ENCODE measurements around the gene GRAMD1B.

GRAMD1B gene

DNA sequence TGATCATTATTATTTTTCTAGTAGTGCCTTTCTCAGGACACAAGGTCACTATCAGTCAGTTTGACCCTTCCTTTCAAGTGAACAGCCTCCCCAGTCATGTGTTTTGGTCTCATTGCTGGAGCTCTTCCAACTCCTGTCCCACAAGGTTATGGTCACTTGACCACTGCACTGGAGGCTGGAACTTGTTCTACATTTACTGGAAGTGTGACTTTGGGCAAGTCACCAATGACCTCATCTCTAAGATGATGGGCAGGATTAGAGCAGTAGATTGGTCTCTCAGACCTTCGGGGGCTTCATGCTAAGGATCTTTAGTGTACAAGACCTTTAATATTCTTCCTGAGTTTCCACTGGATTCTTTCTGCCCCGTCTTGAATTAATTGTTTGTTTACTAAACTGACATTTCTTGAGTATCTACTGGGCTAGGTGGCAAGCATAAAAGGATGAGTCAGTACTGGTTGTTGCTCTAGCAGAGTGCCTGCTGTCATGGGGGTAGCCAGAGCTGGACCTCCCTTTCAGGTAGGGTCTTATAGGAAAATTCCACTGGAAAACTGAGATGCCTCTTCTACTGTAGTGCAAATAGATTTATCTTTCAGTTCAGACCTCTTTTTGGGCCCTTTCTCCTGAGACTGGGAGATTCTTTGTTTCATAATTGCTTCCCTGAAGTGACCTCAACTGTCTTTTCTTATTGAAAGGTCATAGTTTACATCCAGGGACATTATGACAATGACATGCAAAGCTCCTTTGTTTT lies 106.8 kb downstream of the GRAMD1B start:
- Mint-ChIP-seq H3K4me3 (no peak overlapping the region), H3K27me3 (ENCODE audit: low read depth, poor library complexity) (peaks cover 8% of the 10 kb centered on the region), H3K36me3 (ENCODE audit: low read depth) (no peaks in the 10 kb centered on the region), H3K4me1 (no peaks in the 10 kb centered on the region), H3K9me3 (no peaks in the 10 kb centered on the region), H3K27ac (no peak overlapping the region)
- TF ChIP-seq CTCF (IDR thresholded peaks at IDR 0.05), result no peak
- DNase-seq, result no peak

DNA sequence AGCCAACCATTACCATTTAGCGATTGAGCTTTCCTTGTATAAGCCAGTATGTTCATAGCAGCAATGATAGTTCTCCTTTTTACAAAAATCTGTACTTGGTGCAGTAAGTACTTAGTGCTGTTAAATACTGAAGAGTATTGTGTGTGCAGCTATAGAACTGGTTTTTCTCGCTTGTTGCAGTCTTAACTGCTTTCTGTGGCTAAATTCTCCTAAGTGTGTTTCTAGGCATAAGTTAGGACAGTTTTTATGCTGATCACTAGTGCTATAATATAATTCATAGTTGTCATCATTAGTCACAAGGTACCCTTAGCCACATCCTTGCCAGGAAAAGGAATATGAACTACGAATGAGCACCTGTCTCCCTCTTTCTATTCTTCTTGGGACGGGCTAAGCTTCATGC lies 107.7 kb downstream of the GRAMD1B start:
- no peak for DNase-seq
- no peak for TF ChIP-seq CTCF (IDR thresholded peaks at IDR 0.05)

GRCh38 chr11:123543797-123544196 lies 113.7 kb downstream of the GRAMD1B start:
- H3K4me3 Mint-ChIP-seq, result no peak overlapping the region
- H3K36me3 Mint-ChIP-seq (ENCODE audit: low read depth), result no peaks in the 10 kb centered on the region
- no peak for DNase-seq
- no peaks in the 10 kb centered on the region for H3K9me3 Mint-ChIP-seq
- no peak for TF ChIP-seq CTCF (IDR thresholded peaks at IDR 0.05)
- peaks cover 9% of the 10 kb centered on the region for H3K27me3 Mint-ChIP-seq (ENCODE audit: low read depth, poor library complexity)
- no peak overlapping the region for H3K27ac Mint-ChIP-seq
- peaks cover 15% of the 10 kb centered on the region for H3K4me1 Mint-ChIP-seq

More for the DNA sequence above, 107.7 kb downstream of the GRAMD1B start:
- no peaks in the 10 kb centered on the region for H3K36me3 Mint-ChIP-seq (ENCODE audit: low read depth)
- no peak overlapping the region for H3K27ac Mint-ChIP-seq
- no peak overlapping the region for H3K4me3 Mint-ChIP-seq
- H3K4me1 Mint-ChIP-seq, result no peaks in the 10 kb centered on the region
- H3K9me3 Mint-ChIP-seq, result no peaks in the 10 kb centered on the region
- H3K27me3 Mint-ChIP-seq (ENCODE audit: low read depth, poor library complexity), result peaks cover 8% of the 10 kb centered on the region

DNA sequence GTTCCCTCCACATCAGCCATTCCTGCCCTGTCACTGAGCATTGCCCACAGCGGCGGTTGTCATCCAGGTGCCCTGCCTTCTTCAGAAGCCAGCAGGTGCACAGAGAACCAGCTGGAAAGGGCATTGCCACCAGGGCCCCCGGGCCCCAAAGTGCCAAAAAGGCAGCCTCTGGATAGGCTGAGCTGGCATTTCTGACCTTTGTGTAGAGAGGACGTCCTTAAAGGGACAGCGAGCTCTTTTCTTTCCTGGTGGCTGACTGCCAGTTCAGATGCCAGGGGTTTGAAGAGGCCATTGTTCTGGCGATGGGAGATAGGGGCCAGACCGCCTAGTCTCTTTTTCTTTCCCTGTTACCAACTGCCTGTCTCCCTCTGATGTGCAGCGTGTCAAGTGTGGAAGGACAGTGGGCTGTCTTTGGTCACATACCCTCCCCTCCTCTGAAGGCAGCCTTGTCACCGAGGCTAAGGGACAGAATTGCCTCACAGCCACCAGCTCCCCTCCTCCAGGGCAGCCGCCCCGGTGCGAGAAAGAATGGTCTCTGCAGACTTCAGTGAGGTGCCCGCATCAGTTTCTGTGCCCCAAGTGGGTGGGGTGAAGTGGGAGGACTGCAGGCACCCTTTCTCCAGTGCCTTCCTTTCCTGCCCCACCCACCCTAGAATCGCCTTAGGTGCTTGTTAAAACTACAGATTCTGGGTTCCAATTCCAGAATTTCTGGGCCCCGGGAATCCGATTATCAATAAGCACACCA lies 114.7 kb downstream of the GRAMD1B start:
- H3K9me3 Mint-ChIP-seq, result no peaks in the 10 kb centered on the region
- no peak overlapping the region for H3K27ac Mint-ChIP-seq
- H3K27me3 Mint-ChIP-seq (ENCODE audit: low read depth, poor library complexity), result peaks cover 6% of the 10 kb centered on the region
- no peak for TF ChIP-seq CTCF (IDR thresholded peaks at IDR 0.05)
- DNase-seq, result no peak
- no peaks in the 10 kb centered on the region for H3K36me3 Mint-ChIP-seq (ENCODE audit: low read depth)
- no peak overlapping the region for H3K4me3 Mint-ChIP-seq
- H3K4me1 Mint-ChIP-seq, result peaks cover 22% of the 10 kb centered on the region

- Mint-ChIP-seq H3K4me1 (peaks cover 29% of the 10 kb centered on the region), H3K27ac (no peak overlapping the region), H3K36me3 (ENCODE audit: low read depth) (no peaks in the 10 kb centered on the region), H3K4me3 (no peak overlapping the region), H3K27me3 (ENCODE audit: low read depth, poor library complexity) (peaks cover 6% of the 10 kb centered on the region), H3K9me3 (no peaks in the 10 kb centered on the region)
- no peak for TF ChIP-seq CTCF (IDR thresholded peaks at IDR 0.05)
- DNase-seq, result no peak
Measured at GRCh38 chr11:123545726-123546270, 115.7 kb downstream of the GRAMD1B start.
